Testis (tissue), 2 donors: ENCODE measurements around the gene SAPCD2.

Experiments
- CTCF ChIP-seq, 3 experiments: fragments of 450-650 bp in 2 of 3; fragments of 200-600 bp in 1 of 3; sonication (generic) in 1 of 3; IDR thresholded peaks; one replicate each; pipeline ENCODE4 v1.5.1; 2016 to 2019; ENCODE audit warnings: antibody characterized with exemption in 3 of 3, mild to moderate bottlenecking in 2 of 3, moderate library complexity in 1 of 3
- POLR2A ChIP-seq: fragments of 450-650 bp; IDR thresholded peaks from one replicate; pipeline ENCODE4 v1.6.1; 2017; ENCODE audit warnings: antibody characterized with exemption, mild to moderate bottlenecking, moderate library complexity

- TF ChIP-seq CTCF (IDR thresholded peaks at IDR 0.05) (peak in 2 of 3 experiments; percentile 2), POLR2A (peak; percentile 17)
These were observed 16.4 kb upstream of the SAPCD2 start, which contains the start of gene MAN1B1 for GRCh38 chr9:137086531-137087408.
